Endothelial cell of umbilical vein (primary cell): Measurements from ENCODE around the gene ASGR1. TPM values are rescaled to one million over a fixed set of nuclear protein-coding genes. Genes with fewer than 3 reads are reported as not detected.

Experiments
- BruUV-seq: library from RNA; stranded (reverse); fragments of 400-500 nt; replicated peaks from 2 replicates; lab custom pipeline; 2021; lab: Mats Ljungman, UMichigan
- CTCF ChIA-PET: fragments of 300-600, 350-600 bp; sonication (Branson Sonifier 250); formaldehyde crosslinking; loops from one replicate; lab custom pipeline; 2021; ENCODE audit warnings: antibody characterized with exemption, inconsistent platforms; lab: Charles Lee
- POLR2A ChIA-PET: fragments of 300-600, 350-600 bp; sonication (Branson Sonifier 250); formaldehyde crosslinking; loops from one replicate; lab custom pipeline; 2021; ENCODE audit warnings: antibody characterized with exemption, inconsistent platforms; lab: Charles Lee
- DNase-seq: peaks from one replicate; pipeline ENCODE4 v3.0.0-alpha.2; 2011; ENCODE audit warnings: low read depth, low spot score
- FAIRE-seq: peaks from 2 replicates; lab custom pipeline; 2011; peaks lifted over from hg19 to GRCh38; lab: Jason Lieb, UNC
- H2AFZ ChIP-seq: 2 replicates; pipeline ENCODE4 v1.6.0; 2012; ENCODE audit warnings: low read depth, low read length, control low read depth, inconsistent platforms
- H3K27ac ChIP-seq: 2 replicates; pipeline ENCODE4 v1.5.1; 2011; ENCODE audit warnings: low read depth, mild to moderate bottlenecking, control low read depth, low read length, moderate library complexity; ENCODE audit not compliant: insufficient read depth
- H3K27me3 ChIP-seq, 2 experiments: 2 replicates each; pipeline versions ENCODE4 v1.6.0 to v1.6.1; 2011; ENCODE audit warnings: low read length in 2 of 2, mixed read lengths in 1 of 2; ENCODE audit not compliant: control insufficient read depth in 2 of 2, insufficient read depth in 2 of 2
- H3K36me3 ChIP-seq, 2 experiments: 2 replicates in 1 of 2; 3 replicates in 1 of 2; pipeline ENCODE4 v1.5.1; 2011; ENCODE audit warnings: low read length in 2 of 2, mild to moderate bottlenecking in 1 of 2, moderate library complexity in 1 of 2; ENCODE audit not compliant: control insufficient read depth in 2 of 2, insufficient read depth in 2 of 2; ENCODE audit errors: extremely low read depth in 1 of 2
- H3K4me1 ChIP-seq: 3 replicates; pipeline ENCODE4 v1.5.1; 2011; ENCODE audit warnings: mild to moderate bottlenecking, low read length; ENCODE audit not compliant: control insufficient read depth, insufficient read depth; ENCODE audit errors: extremely low read depth
- H3K4me2 ChIP-seq: 2 replicates; pipeline ENCODE4 v1.6.1; 2011; ENCODE audit warnings: low read length, control low read depth, mixed read lengths; ENCODE audit not compliant: insufficient read depth
- H3K4me3 ChIP-seq, 3 experiments: fragments of 200-600 bp in 1 of 3; sonication (generic), shearing (Covaris generic) in 1 of 3; replicated peaks in 1 of 3; 2 replicates each; pipeline ENCODE4 v1.5.1; 2011 to 2016; ENCODE audit warnings: control low read depth in 3 of 3, low read length in 3 of 3, mild to moderate bottlenecking in 2 of 3, inconsistent platforms in 1 of 3, low read depth in 1 of 3, moderate library complexity in 1 of 3; ENCODE audit not compliant: insufficient read depth in 1 of 3
- H3K79me2 ChIP-seq: 2 replicates; pipeline ENCODE4 v1.6.0; 2012; ENCODE audit warnings: low read length, inconsistent platforms; ENCODE audit not compliant: control insufficient read depth, insufficient read depth
- H3K9ac ChIP-seq: replicated peaks from 2 replicates; pipeline ENCODE3; 2011; ENCODE audit warnings: low read length, control low read depth; ENCODE audit not compliant: insufficient read depth; ENCODE audit errors: extremely low read depth
- H3K9me1 ChIP-seq: replicated peaks from 3 replicates; pipeline ENCODE4 v1.6.0; 2011; ENCODE audit warnings: mild to moderate bottlenecking, low read length; ENCODE audit not compliant: control insufficient read depth, insufficient read depth; ENCODE audit errors: extremely low read depth
- H3K9me3 ChIP-seq: replicated peaks from 2 replicates; pipeline ENCODE4 v1.5.1; 2012; ENCODE audit warnings: low read length, inconsistent platforms; ENCODE audit not compliant: control insufficient read depth, insufficient read depth
- H4K20me1 ChIP-seq: replicated peaks from 2 replicates; pipeline ENCODE3; 2011; ENCODE audit warnings: mild to moderate bottlenecking, low read length; ENCODE audit not compliant: control insufficient read depth, insufficient read depth; ENCODE audit errors: extremely low read depth
- EZH2 ChIP-seq: IDR thresholded peaks from 2 replicates; pipeline ENCODE4 v1.6.1; 2012; ENCODE audit warnings: borderline replicate concordance, low read depth, mild to moderate bottlenecking, moderate library complexity, low read length, inconsistent platforms; ENCODE audit not compliant: severe bottlenecking
- FOS ChIP-seq: IDR thresholded peaks from 2 replicates; pipeline ENCODE4 v1.6.1; 2011; ENCODE audit warnings: mild to moderate bottlenecking, low read length, moderate library complexity, borderline replicate concordance; ENCODE audit not compliant: insufficient read depth
- GATA2 ChIP-seq: IDR thresholded peaks from 2 replicates; pipeline ENCODE4 v1.7.0; 2011; ENCODE audit warnings: low read depth, mild to moderate bottlenecking, moderate library complexity, mixed read lengths, low read length; ENCODE audit not compliant: insufficient read length, insufficient read depth
- JUN ChIP-seq: IDR thresholded peaks from 2 replicates; pipeline ENCODE4 v1.6.1; 2011; ENCODE audit warnings: borderline replicate concordance, low read depth; ENCODE audit not compliant: insufficient read length, insufficient read depth
- MYC ChIP-seq: IDR thresholded peaks from one replicate; pipeline ENCODE4 v1.6.1; 2011; ENCODE audit warnings: mild to moderate bottlenecking, low read depth, low read length
- POLR2A ChIP-seq: IDR thresholded peaks from 2 replicates; pipeline ENCODE4 v1.6.1; 2012; ENCODE audit warnings: low read depth, mild to moderate bottlenecking, control low read depth, low read length
- POLR2AphosphoS5 ChIP-seq: IDR thresholded peaks from 2 replicates; pipeline ENCODE4 v1.6.1; 2012; ENCODE audit warnings: low read depth, mild to moderate bottlenecking, control low read depth, low read length, moderate library complexity; ENCODE audit not compliant: insufficient read depth
- dilution Hi-C: fragments of 300-500 bp; cut with MboI; formaldehyde crosslinking; loops from one replicate; pipeline ENCODE4 v1.15.0; 2019; ENCODE audit warnings: low sequenced_read_pairs; ENCODE audit not compliant: extremely low pct_ligation_motif_present
- intact Hi-C: fragments of 100-400 bp; cut with micrococcal nuclease; formaldehyde crosslinking; loops from one replicate; pipeline ENCODE4 v1.10.0; 2022
- polyA plus RNA-seq, 4 experiments: library from polyadenylated mRNA; depleted of rRNA in 3 of 4; stranded (reverse) in 3 of 4; unstranded in 1 of 4; fragments of >200 nt; gene quantifications; 2 replicates each; pipeline versions ENCODE4 v1.2.1 to v1.2.3, GENCODE V29; 2011 to 2012; ENCODE audit warnings: missing spikeins in 1 of 4
- total RNA-seq: library from RNA; stranded (reverse); gene quantifications from 2 replicates; pipeline ENCODE4 v1.2.3, GENCODE V29; 2021
- TF ChIP-seq, protein P1 (sequence below): IDR thresholded peaks from 2 replicates; pipeline ENCODE4 v1.6.1; 2011; ENCODE audit not compliant: insufficient read depth, insufficient read length
- TF ChIP-seq, protein P2 (sequence below), 2 donors: IDR thresholded peaks; 1 replicate in 1 of 2; 2 replicates in 1 of 2; pipeline ENCODE4 v1.5.1; 2011; ENCODE audit warnings: low read length in 2 of 2, mild to moderate bottlenecking in 2 of 2, moderate library complexity in 2 of 2, control low read depth in 1 of 2, inconsistent platforms in 1 of 2, low read depth in 1 of 2; ENCODE audit not compliant: insufficient read depth in 1 of 2; ENCODE audit errors: extremely low read depth in 1 of 2

Gene ASGR1
- total and polyA plus RNA-seq, 2 donors (not counting 3 experiments of a cell fraction or from before 2014, with no cell fraction given), result 10.2 to 12.5 TPM

- no peaks in the 10 kb centered on the region for H4K20me1 ChIP-seq
- BruUV-seq, result no TSS peak
- no peak overlapping the region for H3K4me3 ChIP-seq
- H3K9me1 ChIP-seq, result no peaks in the 10 kb centered on the region
- no peak overlapping the region for H3K4me2 ChIP-seq
- H3K27ac ChIP-seq, result no peak overlapping the region
- DNase-seq, result no peak
- ChIA-PET POLR2A (interaction anchor here (0.5 kb wide), 1 partner anchor 111 kb away, joined by 5 read pairs; the partner anchor contains the start of gene NEURL4), CTCF (interaction anchor here (4.5 kb wide), 1 partner anchor 78 kb away, joined by 94 read pairs; no protein-coding TSS in a partner anchor)
- TF ChIP-seq POLR2AphosphoS5 (no peak), FOS (no peak), MYC (no peak), JUN (no peak), POLR2A (no peak), EZH2 (no peak), GATA2 (no peak)
- TF ChIP-seq, protein P1, sequence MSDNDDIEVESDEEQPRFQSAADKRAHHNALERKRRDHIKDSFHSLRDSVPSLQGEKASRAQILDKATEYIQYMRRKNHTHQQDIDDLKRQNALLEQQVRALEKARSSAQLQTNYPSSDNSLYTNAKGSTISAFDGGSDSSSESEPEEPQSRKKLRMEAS, result no peak
- TF ChIP-seq, protein P2, sequence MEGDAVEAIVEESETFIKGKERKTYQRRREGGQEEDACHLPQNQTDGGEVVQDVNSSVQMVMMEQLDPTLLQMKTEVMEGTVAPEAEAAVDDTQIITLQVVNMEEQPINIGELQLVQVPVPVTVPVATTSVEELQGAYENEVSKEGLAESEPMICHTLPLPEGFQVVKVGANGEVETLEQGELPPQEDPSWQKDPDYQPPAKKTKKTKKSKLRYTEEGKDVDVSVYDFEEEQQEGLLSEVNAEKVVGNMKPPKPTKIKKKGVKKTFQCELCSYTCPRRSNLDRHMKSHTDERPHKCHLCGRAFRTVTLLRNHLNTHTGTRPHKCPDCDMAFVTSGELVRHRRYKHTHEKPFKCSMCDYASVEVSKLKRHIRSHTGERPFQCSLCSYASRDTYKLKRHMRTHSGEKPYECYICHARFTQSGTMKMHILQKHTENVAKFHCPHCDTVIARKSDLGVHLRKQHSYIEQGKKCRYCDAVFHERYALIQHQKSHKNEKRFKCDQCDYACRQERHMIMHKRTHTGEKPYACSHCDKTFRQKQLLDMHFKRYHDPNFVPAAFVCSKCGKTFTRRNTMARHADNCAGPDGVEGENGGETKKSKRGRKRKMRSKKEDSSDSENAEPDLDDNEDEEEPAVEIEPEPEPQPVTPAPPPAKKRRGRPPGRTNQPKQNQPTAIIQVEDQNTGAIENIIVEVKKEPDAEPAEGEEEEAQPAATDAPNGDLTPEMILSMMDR (IDR thresholded peaks at IDR 0.05; ENCODE audit: extremely low read depth in 1 of 2, insufficient read depth in 1 of 2, low read depth in 1 of 2, low read length in 2 of 2), result no peak
- H3K36me3 ChIP-seq, result peaks cover 14 to 20% of the 10 kb centered on the region in 2 experiments
- dilution Hi-C loops, result no loop called here
- FAIRE-seq, result no peak
- H3K4me1 ChIP-seq, result peaks cover 37% of the 10 kb centered on the region
- H3K27me3 ChIP-seq, result no peaks in the 10 kb centered on the region
- H3K9me3 ChIP-seq, result no peaks in the 10 kb centered on the region
- peaks cover 11% of the 10 kb centered on the region for H3K79me2 ChIP-seq
- H2AFZ ChIP-seq, result no peak overlapping the region
- no peak overlapping the region for H3K9ac ChIP-seq
- intact Hi-C loops, result loop anchor here (1.0 kb wide), 1 partner anchor 41 kb away; no protein-coding TSS in a partner anchor
Measured at GRCh38 chr17:7218758-7219157, 39.6 kb upstream of the ASGR1 start.
